Endothelial cell of umbilical vein (primary cell): ENCODE data around the gene ADGRF3. TPM values are rescaled to one million over a fixed set of nuclear protein-coding genes. Genes with fewer than 3 reads are reported as not detected.

Source experiments
- BruUV-seq: library from RNA; stranded (reverse); fragments of 400-500 nt; replicated peaks from 2 replicates; lab custom pipeline; 2021; lab: Mats Ljungman, UMichigan
- CTCF ChIA-PET: fragments of 300-600, 350-600 bp; sonication (Branson Sonifier 250); formaldehyde crosslinking; loops from one replicate; lab custom pipeline; 2021; ENCODE audit warnings: antibody characterized with exemption, inconsistent platforms; lab: Charles Lee
- POLR2A ChIA-PET: fragments of 300-600, 350-600 bp; sonication (Branson Sonifier 250); formaldehyde crosslinking; loops from one replicate; lab custom pipeline; 2021; ENCODE audit warnings: antibody characterized with exemption, inconsistent platforms; lab: Charles Lee
- DNase-seq: peaks from one replicate; pipeline ENCODE4 v3.0.0-alpha.2; 2011; ENCODE audit warnings: low read depth, low spot score
- FAIRE-seq: peaks from 2 replicates; lab custom pipeline; 2011; peaks lifted over from hg19 to GRCh38; lab: Jason Lieb, UNC
- H2AFZ ChIP-seq: 2 replicates; pipeline ENCODE4 v1.6.0; 2012; ENCODE audit warnings: low read depth, low read length, control low read depth, inconsistent platforms
- H3K27ac ChIP-seq: 2 replicates; pipeline ENCODE4 v1.5.1; 2011; ENCODE audit warnings: low read depth, mild to moderate bottlenecking, control low read depth, low read length, moderate library complexity; ENCODE audit not compliant: insufficient read depth
- H3K27me3 ChIP-seq, 2 experiments: 2 replicates each; pipeline versions ENCODE4 v1.6.0 to v1.6.1; 2011; ENCODE audit warnings: low read length in 2 of 2, mixed read lengths in 1 of 2; ENCODE audit not compliant: control insufficient read depth in 2 of 2, insufficient read depth in 2 of 2
- H3K36me3 ChIP-seq, 2 experiments: 2 replicates in 1 of 2; 3 replicates in 1 of 2; pipeline ENCODE4 v1.5.1; 2011; ENCODE audit warnings: low read length in 2 of 2, mild to moderate bottlenecking in 1 of 2, moderate library complexity in 1 of 2; ENCODE audit not compliant: control insufficient read depth in 2 of 2, insufficient read depth in 2 of 2; ENCODE audit errors: extremely low read depth in 1 of 2
- H3K4me1 ChIP-seq: 3 replicates; pipeline ENCODE4 v1.5.1; 2011; ENCODE audit warnings: mild to moderate bottlenecking, low read length; ENCODE audit not compliant: control insufficient read depth, insufficient read depth; ENCODE audit errors: extremely low read depth
- H3K4me2 ChIP-seq: 2 replicates; pipeline ENCODE4 v1.6.1; 2011; ENCODE audit warnings: low read length, control low read depth, mixed read lengths; ENCODE audit not compliant: insufficient read depth
- H3K4me3 ChIP-seq, 3 experiments: fragments of 200-600 bp in 1 of 3; sonication (generic), shearing (Covaris generic) in 1 of 3; replicated peaks in 1 of 3; 2 replicates each; pipeline ENCODE4 v1.5.1; 2011 to 2016; ENCODE audit warnings: control low read depth in 3 of 3, low read length in 3 of 3, mild to moderate bottlenecking in 2 of 3, inconsistent platforms in 1 of 3, low read depth in 1 of 3, moderate library complexity in 1 of 3; ENCODE audit not compliant: insufficient read depth in 1 of 3
- H3K79me2 ChIP-seq: 2 replicates; pipeline ENCODE4 v1.6.0; 2012; ENCODE audit warnings: low read length, inconsistent platforms; ENCODE audit not compliant: control insufficient read depth, insufficient read depth
- H3K9ac ChIP-seq: replicated peaks from 2 replicates; pipeline ENCODE3; 2011; ENCODE audit warnings: low read length, control low read depth; ENCODE audit not compliant: insufficient read depth; ENCODE audit errors: extremely low read depth
- H3K9me1 ChIP-seq: replicated peaks from 3 replicates; pipeline ENCODE4 v1.6.0; 2011; ENCODE audit warnings: mild to moderate bottlenecking, low read length; ENCODE audit not compliant: control insufficient read depth, insufficient read depth; ENCODE audit errors: extremely low read depth
- H3K9me3 ChIP-seq: replicated peaks from 2 replicates; pipeline ENCODE4 v1.5.1; 2012; ENCODE audit warnings: low read length, inconsistent platforms; ENCODE audit not compliant: control insufficient read depth, insufficient read depth
- H4K20me1 ChIP-seq: replicated peaks from 2 replicates; pipeline ENCODE3; 2011; ENCODE audit warnings: mild to moderate bottlenecking, low read length; ENCODE audit not compliant: control insufficient read depth, insufficient read depth; ENCODE audit errors: extremely low read depth
- CTCF ChIP-seq, 2 donors: IDR thresholded peaks; 1 replicate in 1 of 2; 2 replicates in 1 of 2; pipeline ENCODE4 v1.5.1; 2011; ENCODE audit warnings: low read length in 2 of 2, mild to moderate bottlenecking in 2 of 2, moderate library complexity in 2 of 2, control low read depth in 1 of 2, inconsistent platforms in 1 of 2, low read depth in 1 of 2; ENCODE audit not compliant: insufficient read depth in 1 of 2; ENCODE audit errors: extremely low read depth in 1 of 2
- EZH2 ChIP-seq: IDR thresholded peaks from 2 replicates; pipeline ENCODE4 v1.6.1; 2012; ENCODE audit warnings: borderline replicate concordance, low read depth, mild to moderate bottlenecking, moderate library complexity, low read length, inconsistent platforms; ENCODE audit not compliant: severe bottlenecking
- FOS ChIP-seq: IDR thresholded peaks from 2 replicates; pipeline ENCODE4 v1.6.1; 2011; ENCODE audit warnings: mild to moderate bottlenecking, low read length, moderate library complexity, borderline replicate concordance; ENCODE audit not compliant: insufficient read depth
- GATA2 ChIP-seq: IDR thresholded peaks from 2 replicates; pipeline ENCODE4 v1.7.0; 2011; ENCODE audit warnings: low read depth, mild to moderate bottlenecking, moderate library complexity, mixed read lengths, low read length; ENCODE audit not compliant: insufficient read length, insufficient read depth
- JUN ChIP-seq: IDR thresholded peaks from 2 replicates; pipeline ENCODE4 v1.6.1; 2011; ENCODE audit warnings: borderline replicate concordance, low read depth; ENCODE audit not compliant: insufficient read length, insufficient read depth
- MAX ChIP-seq: IDR thresholded peaks from 2 replicates; pipeline ENCODE4 v1.6.1; 2011; ENCODE audit not compliant: insufficient read depth, insufficient read length
- MYC ChIP-seq: IDR thresholded peaks from one replicate; pipeline ENCODE4 v1.6.1; 2011; ENCODE audit warnings: mild to moderate bottlenecking, low read depth, low read length
- POLR2A ChIP-seq: IDR thresholded peaks from 2 replicates; pipeline ENCODE4 v1.6.1; 2012; ENCODE audit warnings: low read depth, mild to moderate bottlenecking, control low read depth, low read length
- POLR2AphosphoS5 ChIP-seq: IDR thresholded peaks from 2 replicates; pipeline ENCODE4 v1.6.1; 2012; ENCODE audit warnings: low read depth, mild to moderate bottlenecking, control low read depth, low read length, moderate library complexity; ENCODE audit not compliant: insufficient read depth
- dilution Hi-C: fragments of 300-500 bp; cut with MboI; formaldehyde crosslinking; loops from one replicate; pipeline ENCODE4 v1.15.0; 2019; ENCODE audit warnings: low sequenced_read_pairs; ENCODE audit not compliant: extremely low pct_ligation_motif_present
- intact Hi-C: fragments of 100-400 bp; cut with micrococcal nuclease; formaldehyde crosslinking; loops from one replicate; pipeline ENCODE4 v1.10.0; 2022
- polyA plus RNA-seq, 4 experiments: library from polyadenylated mRNA; depleted of rRNA in 3 of 4; stranded (reverse) in 3 of 4; unstranded in 1 of 4; fragments of >200 nt; gene quantifications; 2 replicates each; pipeline versions ENCODE4 v1.2.1 to v1.2.3, GENCODE V29; 2011 to 2012; ENCODE audit warnings: missing spikeins in 1 of 4
- total RNA-seq: library from RNA; stranded (reverse); gene quantifications from 2 replicates; pipeline ENCODE4 v1.2.3, GENCODE V29; 2021

The ADGRF3 gene
- total and polyA plus RNA-seq, 2 donors (not counting 3 experiments of a cell fraction or from before 2014, with no cell fraction given), result 0.21 to 0.73 TPM

GRCh38 chr2:26298286-26298637, 48.3 kb downstream of the ADGRF3 start:
- CTCF ChIA-PET, result interaction anchor here (0.9 to 1.6 kb wide), 2 partner anchors 11 to 19 kb away, joined by 3 to 5 read pairs; no protein-coding TSS in a partner anchor
- no peaks in the 10 kb centered on the region for H3K79me2 ChIP-seq
- peak overlapping the region; percentile 41 for H3K9ac ChIP-seq
- peak overlapping the region; percentile 97 for H2AFZ ChIP-seq
- DNase-seq (peak; percentile 11), FAIRE-seq (no peak)
- H3K9me3 ChIP-seq, result no peaks in the 10 kb centered on the region
- peak overlapping the region; percentile 73 for H3K4me2 ChIP-seq
- intact Hi-C loops (no loop called here), dilution Hi-C loops (no loop called here)
- no peaks in the 10 kb centered on the region for H3K9me1 ChIP-seq
- H4K20me1 ChIP-seq, result no peaks in the 10 kb centered on the region
- no peaks in the 10 kb centered on the region for H3K27me3 ChIP-seq
- H3K27ac ChIP-seq, result no peak overlapping the region
- peaks cover 15% of the 10 kb centered on the region for H3K4me1 ChIP-seq
- H3K36me3 ChIP-seq, result no peaks in the 10 kb centered on the region
- TF ChIP-seq EZH2 (no peak), POLR2A (no peak), GATA2 (no peak), POLR2AphosphoS5 (no peak), MYC (no peak), CTCF (IDR thresholded peaks at IDR 0.05; ENCODE audit: extremely low read depth in 1 of 2, insufficient read depth in 1 of 2, low read depth in 1 of 2, low read length in 2 of 2) (no peak), MAX (no peak), JUN (no peak), FOS (no peak)
- H3K4me3 ChIP-seq, result peak overlapping the region in 1 of 3 experiments; percentile 60
- POLR2A ChIA-PET, result no interaction called here
- BruUV-seq, result no TSS peak
